Fibroblast of villous mesenchyme (primary cell): ENCODE results near the gene TLX3. TPM values are rescaled to one million over a fixed set of nuclear protein-coding genes. Genes with fewer than 3 reads are reported as not detected.

ENCODE experiments used
- DNase-seq: peaks from one replicate; pipeline ENCODE4 v3.0.0-alpha.2; 2010; ENCODE audit warnings: low read depth
- H3K4me3 ChIP-seq: 2 replicates; pipeline ENCODE4 v1.5.1; 2011; ENCODE audit warnings: low read depth, mild to moderate bottlenecking, low read length
- total RNA-seq: library from RNA; depleted of rRNA; stranded (reverse); fragments of >200 nt; gene quantifications from 2 replicates; pipeline ENCODE4 v1.2.3, GENCODE V29; 2012
- TF ChIP-seq, protein P1 (sequence below): IDR thresholded peaks from 2 replicates; pipeline ENCODE4 v1.5.1; 2012; ENCODE audit warnings: low read depth, mild to moderate bottlenecking, low read length; ENCODE audit not compliant: insufficient read depth

Gene TLX3
- total RNA-seq, 1 donor, result not detected

DNA sequence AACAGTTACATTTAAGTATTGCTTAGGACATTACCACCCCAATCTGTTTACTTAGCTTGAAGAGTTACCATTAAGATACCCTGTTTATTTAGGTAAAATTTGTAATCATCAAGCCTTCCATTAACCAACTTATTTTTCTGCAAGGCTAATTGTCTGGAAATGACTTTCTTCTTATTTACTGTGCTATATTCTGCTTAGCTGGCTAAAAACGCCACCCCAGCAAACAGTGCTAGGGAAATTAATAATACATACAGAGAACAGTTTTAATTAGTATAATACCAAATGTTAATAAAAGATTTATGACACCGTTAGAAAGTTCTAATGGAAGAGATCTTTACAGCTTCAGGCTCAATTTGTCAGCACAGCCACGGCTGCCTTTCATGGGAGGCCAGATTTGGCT lies 14.0 kb downstream of the TLX3 start:
- TF ChIP-seq, protein P1, sequence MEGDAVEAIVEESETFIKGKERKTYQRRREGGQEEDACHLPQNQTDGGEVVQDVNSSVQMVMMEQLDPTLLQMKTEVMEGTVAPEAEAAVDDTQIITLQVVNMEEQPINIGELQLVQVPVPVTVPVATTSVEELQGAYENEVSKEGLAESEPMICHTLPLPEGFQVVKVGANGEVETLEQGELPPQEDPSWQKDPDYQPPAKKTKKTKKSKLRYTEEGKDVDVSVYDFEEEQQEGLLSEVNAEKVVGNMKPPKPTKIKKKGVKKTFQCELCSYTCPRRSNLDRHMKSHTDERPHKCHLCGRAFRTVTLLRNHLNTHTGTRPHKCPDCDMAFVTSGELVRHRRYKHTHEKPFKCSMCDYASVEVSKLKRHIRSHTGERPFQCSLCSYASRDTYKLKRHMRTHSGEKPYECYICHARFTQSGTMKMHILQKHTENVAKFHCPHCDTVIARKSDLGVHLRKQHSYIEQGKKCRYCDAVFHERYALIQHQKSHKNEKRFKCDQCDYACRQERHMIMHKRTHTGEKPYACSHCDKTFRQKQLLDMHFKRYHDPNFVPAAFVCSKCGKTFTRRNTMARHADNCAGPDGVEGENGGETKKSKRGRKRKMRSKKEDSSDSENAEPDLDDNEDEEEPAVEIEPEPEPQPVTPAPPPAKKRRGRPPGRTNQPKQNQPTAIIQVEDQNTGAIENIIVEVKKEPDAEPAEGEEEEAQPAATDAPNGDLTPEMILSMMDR, result no peak
- H3K4me3 ChIP-seq, result no peak overlapping the region
- no peak for DNase-seq

DNA sequence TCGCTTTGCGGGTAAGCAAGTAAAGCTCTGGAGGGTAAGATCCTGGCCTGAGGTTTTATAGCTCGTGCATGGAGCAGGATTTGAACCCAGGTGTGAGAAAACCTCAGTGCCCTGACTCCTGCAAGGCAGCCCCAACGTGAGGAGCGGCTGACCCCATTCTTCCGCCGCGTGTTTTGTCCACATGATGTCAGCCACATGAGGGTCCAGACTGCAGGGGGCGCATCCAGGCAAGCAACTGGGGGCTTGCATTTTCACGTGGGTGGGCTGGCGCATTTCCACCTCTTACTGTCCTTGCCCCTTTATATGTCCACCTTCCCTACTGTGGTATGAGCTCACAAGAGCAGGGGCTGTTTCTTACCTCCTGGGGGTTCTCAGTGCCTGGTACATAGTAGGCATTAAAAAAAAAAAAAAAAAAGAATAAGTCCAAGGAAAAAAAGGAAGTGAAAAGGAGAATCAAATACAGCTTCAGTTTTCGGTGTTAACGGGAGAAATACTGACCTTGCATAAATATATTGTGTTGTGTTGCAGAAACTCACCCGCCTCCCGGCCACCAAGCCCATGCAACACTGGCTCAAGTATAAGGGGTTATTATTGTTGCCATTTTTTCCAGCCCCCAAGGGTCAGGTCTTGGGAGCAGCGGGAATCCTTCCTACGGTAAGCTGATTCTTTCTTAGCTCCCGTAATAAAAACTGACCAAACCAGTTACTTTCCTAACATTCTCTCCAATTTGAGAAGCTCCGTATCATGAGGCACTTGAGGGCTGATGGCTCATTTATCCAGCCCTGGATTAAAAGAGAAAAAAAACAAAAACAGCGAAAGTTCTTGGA lies 15.0 kb downstream of the TLX3 start:
- TF ChIP-seq, protein P1, result no peak
- no peak for DNase-seq
- no peak overlapping the region for H3K4me3 ChIP-seq

GRCh38 chr5:171330021-171330420 lies 21.0 kb downstream of the TLX3 start:
- TF ChIP-seq, protein P1, result no peak
- H3K4me3 ChIP-seq, result no peak overlapping the region

GRCh38 chr5:171335616-171336015 lies 26.6 kb downstream of the TLX3 start:
- DNase-seq, result no peak
- no peak overlapping the region for H3K4me3 ChIP-seq
- TF ChIP-seq, protein P1, result no peak

More at GRCh38 chr5:171330021-171330420, 21.0 kb downstream of the TLX3 start:
- DNase-seq, result no peak

DNA sequence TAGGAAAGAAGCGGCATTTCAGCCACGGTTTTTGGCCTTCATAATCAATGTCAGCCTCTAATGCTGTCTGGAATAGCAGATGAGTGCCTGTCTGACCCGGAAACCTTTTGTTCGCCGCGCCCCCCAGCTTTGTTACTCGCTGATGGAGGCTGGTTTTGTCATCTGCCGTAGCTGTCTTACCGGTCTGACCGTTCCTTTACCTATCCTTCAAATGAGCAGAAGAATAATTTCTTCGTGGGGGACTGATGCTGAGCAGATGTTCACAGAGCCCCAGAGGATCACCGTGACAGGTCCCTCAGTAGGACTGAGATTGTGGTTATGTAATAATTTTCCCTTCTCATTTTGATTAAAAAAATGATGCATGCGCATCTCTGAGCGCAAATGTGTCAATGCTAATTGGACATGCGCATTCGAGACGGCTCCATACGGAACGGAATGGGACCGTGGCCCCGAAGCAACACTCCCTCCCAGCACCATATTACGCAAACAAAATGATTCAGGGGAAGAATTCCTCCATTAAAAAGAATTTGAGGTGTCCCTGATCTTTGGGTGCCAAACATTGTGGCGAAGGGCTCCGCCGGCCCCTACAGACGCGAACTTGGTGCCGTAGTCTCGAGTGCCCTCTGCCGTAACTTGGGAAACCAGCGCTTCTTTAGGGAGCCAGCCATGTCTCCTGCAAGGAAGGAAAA lies 27.6 kb downstream of the TLX3 start:
- DNase-seq, result peak; percentile 67
- peak overlapping the region; percentile 65 for H3K4me3 ChIP-seq
- TF ChIP-seq, protein P1, result peak; percentile 79

DNA sequence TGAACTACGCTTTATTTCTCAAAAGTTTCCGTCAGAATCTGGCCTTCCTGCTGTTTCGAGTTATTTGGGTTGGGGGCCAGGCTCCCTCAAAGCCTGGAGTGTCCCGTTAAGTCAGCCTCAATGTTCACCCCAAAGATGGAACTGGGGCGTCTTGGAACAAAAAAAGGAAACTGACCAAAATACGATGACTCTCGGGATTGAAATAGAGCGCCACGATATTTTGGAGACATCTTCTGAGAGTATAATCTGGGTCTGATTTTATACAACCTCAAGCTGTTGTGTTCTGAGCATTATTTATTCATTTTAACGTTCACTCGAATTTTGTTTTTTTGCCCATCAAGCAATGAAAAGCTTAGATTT lies 28.1 kb downstream of the TLX3 start:
- TF ChIP-seq, protein P1, result no peak
- no peak for DNase-seq
- H3K4me3 ChIP-seq, result peak overlapping the region; percentile 65

DNA sequence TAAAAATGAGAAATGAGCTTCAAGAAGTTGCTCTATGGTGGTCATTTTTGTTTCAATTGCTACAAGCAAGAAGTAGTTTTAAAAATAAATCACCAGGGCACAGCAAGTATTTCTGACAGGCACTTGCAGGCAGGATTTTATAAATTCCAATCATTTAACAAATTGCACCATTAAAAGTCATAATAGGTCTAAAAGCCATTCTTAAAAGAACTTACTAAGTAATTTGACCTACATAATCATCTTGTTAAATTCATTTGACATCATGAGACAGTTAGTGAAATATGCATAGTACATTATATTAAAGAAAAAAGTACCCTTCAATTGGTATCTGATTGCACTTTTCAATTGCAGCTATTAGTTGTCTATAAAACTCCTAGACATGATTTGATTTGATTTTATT lies 31.0 kb downstream of the TLX3 start:
- TF ChIP-seq, protein P1, result no peak
- DNase-seq, result no peak
- no peak overlapping the region for H3K4me3 ChIP-seq
